Vagina (tissue), 2 donors: Measurements from ENCODE around the gene FCHSD2.

ENCODE experiments used
- CTCF ChIP-seq, 3 experiments: fragments of 450-650 bp in 2 of 3; fragments of 200-600 bp in 1 of 3; sonication (generic) in 1 of 3; IDR thresholded peaks; one replicate each; pipeline ENCODE4 v1.5.1; 2017 to 2019; ENCODE audit warnings: antibody characterized with exemption in 3 of 3, mild to moderate bottlenecking in 2 of 3, moderate library complexity in 2 of 3
- POLR2A ChIP-seq, 2 donors: fragments of 450-650 bp; IDR thresholded peaks; one replicate each; pipeline ENCODE4 v1.6.1; 2017; ENCODE audit warnings: antibody characterized with exemption in 2 of 2, mild to moderate bottlenecking in 2 of 2, moderate library complexity in 2 of 2

GRCh38 chr11:72793076-72793424 is 349.1 kb downstream of the FCHSD2 start:
- TF ChIP-seq CTCF (IDR thresholded peaks at IDR 0.05) (no peak), POLR2A (IDR thresholded peaks at IDR 0.05) (no peak)
